K562 (cell line): Measurements from ENCODE around the gene CHPF. TPM values are rescaled to one million over a fixed set of nuclear protein-coding genes. Genes with fewer than 3 reads are reported as not detected.

ENCODE experiments used
- ATF6 ChIP-seq: sonication (generic); formaldehyde crosslinking; IDR thresholded peaks from 2 replicates; pipeline ENCODE4 v1.4.0; 2020; ENCODE audit warnings: mild to moderate bottlenecking, missing genetic modification reagents
- CLOCK ChIP-seq: fragments of 250-450 bp; sonication (Bioruptor Pico); IDR thresholded peaks from 2 replicates; pipeline ENCODE4 v1.4.0; 2020; ENCODE audit warnings: mild to moderate bottlenecking, moderate library complexity, borderline replicate concordance
- FOS ChIP-seq: IDR thresholded peaks from 3 replicates; pipeline ENCODE4 v1.6.1; 2011; ENCODE audit not compliant: insufficient read length; ENCODE audit errors: extremely low read depth
- HNRNPL ChIP-seq: fragments of 200-400 bp; formaldehyde crosslinking; IDR thresholded peaks from 2 replicates; pipeline ENCODE4 v1.6.1; 2017; ENCODE audit warnings: low read depth, mild to moderate bottlenecking, low read length
- MAX ChIP-seq: sonication (generic); formaldehyde crosslinking; IDR thresholded peaks from 2 replicates; pipeline ENCODE4 v1.9.0; 2022; ENCODE audit warnings: mild to moderate bottlenecking, missing genetic modification reagents
- NKRF ChIP-seq: fragments of 450-650 bp; IDR thresholded peaks from 2 replicates; pipeline ENCODE4 v1.6.1; 2016; ENCODE audit warnings: borderline replicate concordance
- RFX7 ChIP-seq: fragments of 250-450 bp; sonication (Bioruptor Pico); IDR thresholded peaks from 2 replicates; pipeline ENCODE4 v1.5.1; 2021; ENCODE audit warnings: mild to moderate bottlenecking
- SIX5 ChIP-seq, 2 experiments: IDR thresholded peaks; 2 replicates each; pipeline ENCODE4 v1.6.1; 2011; ENCODE audit warnings: low read length in 2 of 2, borderline replicate concordance in 1 of 2, low read depth in 1 of 2, mild to moderate bottlenecking in 1 of 2, moderate library complexity in 1 of 2; ENCODE audit not compliant: insufficient read depth in 1 of 2
- STAT5B ChIP-seq: fragments of 250-450 bp; sonication (Bioruptor Pico); IDR thresholded peaks from 2 replicates; pipeline ENCODE4 v1.8.0; 2021; ENCODE audit warnings: mild to moderate bottlenecking, inconsistent platforms
- ZNF121 ChIP-seq: sonication (generic); formaldehyde crosslinking; conservative IDR thresholded peaks from 2 replicates; pipeline ENCODE4 v1.8.0; 2022; ENCODE audit warnings: missing genetic modification reagents
- ZNF232 ChIP-seq: sonication (generic); formaldehyde crosslinking; IDR thresholded peaks from 2 replicates; pipeline ENCODE4 v1.8.0; 2022; ENCODE audit warnings: mild to moderate bottlenecking, missing genetic modification reagents
- ZNF592 ChIP-seq: fragments of 450-650 bp; IDR thresholded peaks from 2 replicates; pipeline ENCODE4 v1.6.1; 2017; ENCODE audit warnings: antibody characterized with exemption, mild to moderate bottlenecking
- ZNF77 ChIP-seq: fragments of 250-450 bp; sonication (Bioruptor Pico); IDR thresholded peaks from 2 replicates; pipeline ENCODE4 v1.5.0; 2020
- polyA plus RNA-seq, 8 experiments: library from polyadenylated mRNA; depleted of rRNA in 4 of 8; stranded (reverse) in 5 of 8; unstranded in 3 of 8; fragments of >200 nt; fragmentation: Nextera tagmentation in 2 of 8; fragmentation: Illumina TruSeq in 1 of 8; extraction: Ambion mirVana in 2 of 8; extraction: Trizol in 1 of 8; gene quantifications; 2 replicates each; pipeline versions ENCODE4 v1.2.1 to v1.2.3, GENCODE V29; 2011 to 2014; ENCODE audit warnings: inconsistent platforms in 1 of 8, missing spikeins in 1 of 8
- total RNA-seq, 7 experiments: library from RNA; depleted of rRNA in 6 of 7; stranded (reverse); fragments of >200 nt in 6 of 7; fragmentation: Illumina TruSeq in 2 of 7; extraction: Trizol in 2 of 7; gene quantifications; 2 replicates each; pipeline versions ENCODE4 v1.2.1 to v1.2.3, GENCODE V29; 2011 to 2021; ENCODE audit warnings: low replicate concordance in 1 of 7

CHPF gene
- total and polyA plus RNA-seq, 9 of the 15 experiments (the other 6 are each of a cell fraction or from before 2014, with no cell fraction given): 0.15 to 57.2 (median 7.9) TPM

- TF ChIP-seq HNRNPL: no peak
- TF ChIP-seq ZNF121 (CRISPR knock-in tag): no peak
- TF ChIP-seq ZNF592: peak; percentile 72
- no peak for TF ChIP-seq STAT5B (CRISPR knock-in tag)
- TF ChIP-seq NKRF: peak; percentile 51; the same call in 1 of the 2 replicates
- no peak for TF ChIP-seq ZNF232 (CRISPR knock-in tag)
- no peak for TF ChIP-seq FOS
- no peak for TF ChIP-seq RFX7 (CRISPR knock-in tag)
- no peak for TF ChIP-seq SIX5 (IDR thresholded peaks at IDR 0.05; ENCODE audit: borderline replicate concordance in 1 of 2, insufficient read depth in 1 of 2, low read depth in 1 of 2, low read length in 2 of 2)
- TF ChIP-seq CLOCK (CRISPR knock-in tag): 0 out of 2 replicates have a peak, but pooled peaks have one; percentile 35
- peak; percentile 26; the same call in 1 of the 2 replicates for TF ChIP-seq ATF6 (CRISPR knock-in tag)
- no peak for TF ChIP-seq ZNF77 (CRISPR knock-in tag)
- peak; percentile 96 for TF ChIP-seq MAX
These were observed 29.3 kb downstream of the CHPF start, which contains the start of gene ASIC4 (continued) for GRCh38 chr2:219514196-219514761.
